Fibroblast of pulmonary artery (primary cell): Measurements from ENCODE around the gene ZNF268.
"Not testable (repeated sequence)": the region's sequence is repeated elsewhere in the genome, so short reads cannot be mapped to it uniquely, and the experiment has no call there.

ENCODE experiments used
- DNase-seq: peaks from one replicate; pipeline ENCODE4 v3.0.0-alpha.2; 2010; ENCODE audit warnings: low read depth
- H3K4me3 ChIP-seq: replicated peaks from 2 replicates; pipeline ENCODE4 v1.5.1; 2011; ENCODE audit warnings: low read depth, mild to moderate bottlenecking, control low read depth, low read length, moderate library complexity
- CTCF ChIP-seq: IDR thresholded peaks from 2 replicates; pipeline ENCODE4 v1.5.1; 2011; ENCODE audit warnings: mild to moderate bottlenecking, control low read depth, low read length, inconsistent platforms; ENCODE audit errors: missing control alignments

ZNF268 gene

GRCh38 chr12:133234971-133235370 is 53.7 kb downstream of the ZNF268 start:
- no peak for DNase-seq
- H3K4me3 ChIP-seq = no peak overlapping the region
- TF ChIP-seq CTCF = no peak

GRCh38 chr12:133235401-133236112 is 54.3 kb downstream of the ZNF268 start, which contains the start of gene ANHX:
ANHX (minus strand) TSS chr12:133235877; CDS start chr12:133234356, 1,521 bp downstream.
- H3K4me3 ChIP-seq = no peak within 1 kb of the TSS
- no peak for DNase-seq
- TF ChIP-seq CTCF = no peak

GRCh38 chr12:133236144-133236543 is 54.8 kb downstream of the ZNF268 start:
- DNase-seq = no peak
- H3K4me3 ChIP-seq = no peak overlapping the region
- TF ChIP-seq CTCF = no peak

- H3K4me3 ChIP-seq = no peak overlapping the region
- DNase-seq = no peak
- no peak for TF ChIP-seq CTCF
Measured at GRCh38 chr12:133236556-133236955, 55.3 kb downstream of the ZNF268 start.

GRCh38 chr12:133251732-133252131 is 70.4 kb downstream of the ZNF268 start:
- TF ChIP-seq CTCF = no peak
- no peak for DNase-seq
- H3K4me3 ChIP-seq = no peak overlapping the region

GRCh38 chr12:133255833-133256232 is 74.5 kb downstream of the ZNF268 start:
- H3K4me3 ChIP-seq, DNase-seq: not testable (repeated sequence)

GRCh38 chr12:133256321-133256720 is 75.0 kb downstream of the ZNF268 start:
- TF ChIP-seq CTCF = no peak

More at GRCh38 chr12:133256321-133256720, 75.0 kb downstream of the ZNF268 start:
- no peak for DNase-seq
- no peak overlapping the region for H3K4me3 ChIP-seq
